Activated CD4-positive, alpha-beta T cell treated with anti-CD3 and anti-CD28 coated beads for 36 hours (primary cell): ENCODE results near the gene PANX3. TPM values are rescaled to one million over a fixed set of nuclear protein-coding genes. Genes with fewer than 3 reads are reported as not detected.

Experiments
- ATAC-seq: fragments of 200-7000 bp; cut with Tn5 transposase; one replicate; pipeline ENCODE4 v1.10.0; 2021; ENCODE audit warnings: mild to moderate bottlenecking, moderate library complexity
- CTCF ChIA-PET: fragments of 350-600 bp; sonication (Branson Sonifier 250); formaldehyde crosslinking; loops from one replicate; lab custom pipeline; 2021; ENCODE audit warnings: antibody characterized with exemption; lab: Charles Lee
- POLR2A ChIA-PET: fragments of 350-600 bp; sonication (Branson Sonifier 250); formaldehyde crosslinking; loops from one replicate; lab custom pipeline; 2021; ENCODE audit warnings: antibody characterized with exemption, inconsistent platforms; lab: Charles Lee
- DNase-seq: peaks from one replicate; pipeline ENCODE4 v3.0.0-alpha.2; 2020
- H3K27ac Mint-ChIP-seq: one replicate; pipeline ENCODE4 v1.8.0; 2021; ENCODE audit warnings: mixed read lengths
- H3K27me3 Mint-ChIP-seq: one replicate; pipeline ENCODE4 v1.8.0; 2021; ENCODE audit warnings: mixed read lengths
- H3K36me3 Mint-ChIP-seq: one replicate; pipeline ENCODE4 v1.8.0; 2021; ENCODE audit warnings: low read depth, mixed read lengths
- H3K4me1 Mint-ChIP-seq: one replicate; pipeline ENCODE4 v1.8.0; 2021; ENCODE audit warnings: mixed read lengths
- H3K4me3 Mint-ChIP-seq: one replicate; pipeline ENCODE4 v1.8.0; 2021; ENCODE audit warnings: mild to moderate bottlenecking, moderate library complexity, mixed read lengths
- H3K9me3 Mint-ChIP-seq: one replicate; pipeline ENCODE4 v1.8.0; 2021; ENCODE audit warnings: low read depth, mixed read lengths
- intact Hi-C, 2 experiments: fragments of 100-400 bp; cut with DNase I in 1 of 2; cut with micrococcal nuclease in 1 of 2; formaldehyde crosslinking; loops; one replicate each; pipeline versions ENCODE4 v1.14.2 to v1.15.1; 2022 to 2024; cut with DNase I, micrococcal nuclease
- total RNA-seq, 2 experiments: library from RNA; stranded (reverse); gene quantifications; one replicate each; pipeline ENCODE4 v1.2.3, GENCODE V29; 2021

The PANX3 gene
- total RNA-seq, 2 experiments from 2014 or later: not detected

DNA sequence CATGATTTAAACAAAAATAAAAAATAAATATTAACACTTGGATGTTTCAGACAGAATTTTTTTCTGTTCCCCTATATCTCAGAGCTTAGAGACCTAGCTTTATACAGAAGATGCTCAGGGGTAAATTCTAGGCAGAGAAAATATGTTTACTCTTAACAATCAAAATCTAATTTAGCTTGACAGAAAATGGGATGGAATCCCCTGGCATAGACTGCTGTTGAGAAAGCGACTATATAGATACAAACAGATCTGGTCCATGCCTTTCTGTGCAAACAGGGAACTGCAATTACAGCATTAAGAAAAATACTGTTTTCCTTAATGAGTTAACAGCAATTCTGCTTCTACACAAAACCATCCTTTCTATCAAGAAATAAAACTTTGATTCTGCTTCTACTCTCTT, 47.8 kb downstream of the PANX3 start:
- ChIA-PET CTCF (interaction anchor here (0.6 kb wide), 1 partner anchor 1637 kb away, joined by 3 read pairs; no protein-coding TSS in a partner anchor), POLR2A (no interaction called here)
- Mint-ChIP-seq H3K36me3 (peaks cover 5% of the 10 kb centered on the region), H3K4me1 (no peaks in the 10 kb centered on the region), H3K4me3 (no peak overlapping the region), H3K27me3 (no peaks in the 10 kb centered on the region), H3K27ac (no peak overlapping the region), H3K9me3 (no peaks in the 10 kb centered on the region)
- ATAC-seq (no peak), DNase-seq (no peak)
- intact Hi-C loops: no loop called here

GRCh38 chr11:124661553-124661952, 50.3 kb downstream of the PANX3 start:
- POLR2A ChIA-PET: interaction anchor here (0.7 kb wide), 2 partner anchors 42 to 124 kb away, joined by 3 to 6 read pairs; no protein-coding TSS in a partner anchor
- ATAC-seq (no peak), DNase-seq (no peak)
- intact Hi-C loops: no loop called here
- H3K27ac Mint-ChIP-seq: no peak overlapping the region
- H3K4me1 Mint-ChIP-seq: no peaks in the 10 kb centered on the region
- no peaks in the 10 kb centered on the region for H3K27me3 Mint-ChIP-seq
- H3K9me3 Mint-ChIP-seq: no peaks in the 10 kb centered on the region
- H3K36me3 Mint-ChIP-seq: peaks cover 5% of the 10 kb centered on the region
- CTCF ChIA-PET: interaction anchor here (0.6 to 1.3 kb wide), 5 partner anchors 17 to 467 kb away, joined by 3 to 5 read pairs (median 4); no protein-coding TSS in a partner anchor
- H3K4me3 Mint-ChIP-seq: no peak overlapping the region

- no peak overlapping the region for H3K4me3 Mint-ChIP-seq
- ATAC-seq: no peak
- H3K9me3 Mint-ChIP-seq: no peaks in the 10 kb centered on the region
- no peak for DNase-seq
- H3K27me3 Mint-ChIP-seq: no peaks in the 10 kb centered on the region
- ChIA-PET CTCF (interaction anchor here (0.6 to 1.3 kb wide), 4 partner anchors 18 to 175 kb away, joined by 3 to 5 read pairs (median 4); no protein-coding TSS in a partner anchor), POLR2A (interaction anchor here (0.7 kb wide), 1 partner anchor 124 kb away, joined by 3 read pairs; no protein-coding TSS in a partner anchor)
- no peak overlapping the region for H3K27ac Mint-ChIP-seq
- H3K36me3 Mint-ChIP-seq: peaks cover 5% of the 10 kb centered on the region
- H3K4me1 Mint-ChIP-seq: no peaks in the 10 kb centered on the region
- intact Hi-C loops: no loop called here
Measured at GRCh38 chr11:124662106-124662505, 50.9 kb downstream of the PANX3 start.

GRCh38 chr11:124663861-124664260, 52.6 kb downstream of the PANX3 start:
- ATAC-seq: no peak
- POLR2A ChIA-PET: no interaction called here
- no peak for DNase-seq
- intact Hi-C loops: no loop called here
- H3K36me3 Mint-ChIP-seq: peaks cover 3% of the 10 kb centered on the region
- no peaks in the 10 kb centered on the region for H3K4me1 Mint-ChIP-seq
- no peaks in the 10 kb centered on the region for H3K9me3 Mint-ChIP-seq
- H3K27me3 Mint-ChIP-seq: no peaks in the 10 kb centered on the region
- no peak overlapping the region for H3K4me3 Mint-ChIP-seq
- H3K27ac Mint-ChIP-seq: no peak overlapping the region
- CTCF ChIA-PET: interaction anchor here (1.0 to 1.4 kb wide), 2 partner anchors 9 to 100 kb away, joined by 3 to 4 read pairs; partner anchors contain the start of genes SIAE and SPA17

- ChIA-PET POLR2A (interaction anchor here (0.8 kb wide), 1 partner anchor 1261 kb away, joined by 4 read pairs; no protein-coding TSS in a partner anchor), CTCF (interaction anchor here (0.5 to 1.1 kb wide), 4 partner anchors 79 to 170 kb away, joined by 3 to 5 read pairs (median 3); no protein-coding TSS in a partner anchor)
- DNase-seq (no peak), ATAC-seq (no peak)
- Mint-ChIP-seq H3K27ac (no peak overlapping the region), H3K27me3 (no peaks in the 10 kb centered on the region), H3K4me1 (peaks cover 17% of the 10 kb centered on the region), H3K9me3 (no peaks in the 10 kb centered on the region), H3K36me3 (no peaks in the 10 kb centered on the region), H3K4me3 (no peak overlapping the region)
- intact Hi-C loops: no loop called here
Measured at GRCh38 chr11:124667601-124668000, 56.4 kb downstream of the PANX3 start.

GRCh38 chr11:124669193-124669592, 58.0 kb downstream of the PANX3 start:
- H3K27ac Mint-ChIP-seq: no peak overlapping the region
- no peaks in the 10 kb centered on the region for H3K27me3 Mint-ChIP-seq
- intact Hi-C loops: loop anchor here (1.0 kb wide), 5 partner anchors 94 to 207 kb away; no protein-coding TSS in a partner anchor
- ATAC-seq: no peak
- no peaks in the 10 kb centered on the region for H3K36me3 Mint-ChIP-seq
- DNase-seq: peak; percentile 47
- no peak overlapping the region for H3K4me3 Mint-ChIP-seq
- no peaks in the 10 kb centered on the region for H3K9me3 Mint-ChIP-seq
- POLR2A ChIA-PET: interaction anchor here (0.7 to 0.9 kb wide), 2 partner anchors 23 to 929 kb away, joined by 3 read pairs; no protein-coding TSS in a partner anchor
- peaks cover 23% of the 10 kb centered on the region for H3K4me1 Mint-ChIP-seq
- CTCF ChIA-PET: interaction anchor here (0.6 to 3.8 kb wide), 37 partner anchors 8 to 1094 kb away, joined by 3 to 64 read pairs (median 5); partner anchors contain the start of genes ESAM, MSANTD2, NRGN and ROBO3

Other genes starting within 250 kb of the PANX3 start
- not detected for gene OR8B2, start 226.9 kb upstream of the PANX3 start, total RNA-seq
- gene OR8B3, start 212.4 kb upstream of the PANX3 start, total RNA-seq: not detected
- not detected for gene OR8B4, start 186.6 kb upstream of the PANX3 start, total RNA-seq
- gene OR8B8, start 165.7 kb upstream of the PANX3 start, total RNA-seq: not detected
- gene OR8B12, start 67.8 kb upstream of the PANX3 start, total RNA-seq: not detected
- gene OR8A1, start 41.4 kb upstream of the PANX3 start, total RNA-seq: not detected
- gene TBRG1, start 11.4 kb downstream of the PANX3 start, total RNA-seq: 10 to 100 TPM; 29.6 to 40.6 TPM
- 10 to 100 TPM in 1 of 2 experiments, 1 to 10 TPM in 1; 9.4 to 12.2 TPM for gene SIAE, start 62.3 kb downstream of the PANX3 start, total RNA-seq
- 1 to 10 TPM; 3.9 to 4.7 TPM for gene SPA17, start 62.5 kb downstream of the PANX3 start, total RNA-seq
- gene NRGN, start 128.5 kb downstream of the PANX3 start, total RNA-seq: 10 to 100 TPM; 13.5 to 18.1 TPM
- not detected for gene VSIG2, start 140.8 kb downstream of the PANX3 start, total RNA-seq
- gene ESAM, start 150.9 kb downstream of the PANX3 start, total RNA-seq: under 1 TPM; 0.39 to 0.53 TPM
- gene MSANTD2, start 189.0 kb downstream of the PANX3 start, total RNA-seq: 1 to 10 TPM; 6.9 to 8.6 TPM